Subcutaneous adipose tissue (tissue), 4 donors: Measurements from ENCODE around the gene TCP11L2. TPM values are rescaled to one million over a fixed set of nuclear protein-coding genes. Genes with fewer than 3 reads are reported as not detected.

Experiments used
- total RNA-seq, 4 donors: library from RNA; depleted of rRNA; stranded (reverse); fragments of >200 nt; gene quantifications; one replicate each; pipeline ENCODE4 v1.1.0, GENCODE V29; 2016
- TF ChIP-seq, protein P1 (sequence below): fragments of 450-650 bp; IDR thresholded peaks from one replicate; pipeline ENCODE4 v1.5.1; 2016; ENCODE audit warnings: low read depth, mild to moderate bottlenecking, control low read depth, antibody characterized with exemption, moderate library complexity

The TCP11L2 gene
- total RNA-seq, 4 donors from 2014 or later, result 25.2 to 48.8 (median 38.8) TPM

DNA sequence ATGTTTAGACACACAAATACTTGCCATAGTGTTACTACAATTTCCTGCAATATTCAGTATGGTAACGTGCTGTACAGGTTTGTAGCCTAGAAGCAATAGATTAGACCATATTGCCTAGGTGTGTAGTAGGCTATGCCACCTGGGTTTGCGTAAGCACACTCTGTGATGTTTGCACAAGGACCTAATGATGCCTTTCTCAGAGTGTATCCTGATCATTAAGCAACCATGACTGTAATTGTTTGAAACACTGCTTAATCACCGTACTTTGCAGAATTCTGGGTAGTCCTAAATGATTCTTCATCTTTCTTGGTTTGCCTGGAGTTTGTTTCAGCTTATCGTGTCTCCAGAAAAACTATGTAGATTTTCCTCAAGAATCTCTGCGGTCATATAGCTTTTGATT, 11.2 kb upstream of the TCP11L2 start:
- TF ChIP-seq, protein P1, sequence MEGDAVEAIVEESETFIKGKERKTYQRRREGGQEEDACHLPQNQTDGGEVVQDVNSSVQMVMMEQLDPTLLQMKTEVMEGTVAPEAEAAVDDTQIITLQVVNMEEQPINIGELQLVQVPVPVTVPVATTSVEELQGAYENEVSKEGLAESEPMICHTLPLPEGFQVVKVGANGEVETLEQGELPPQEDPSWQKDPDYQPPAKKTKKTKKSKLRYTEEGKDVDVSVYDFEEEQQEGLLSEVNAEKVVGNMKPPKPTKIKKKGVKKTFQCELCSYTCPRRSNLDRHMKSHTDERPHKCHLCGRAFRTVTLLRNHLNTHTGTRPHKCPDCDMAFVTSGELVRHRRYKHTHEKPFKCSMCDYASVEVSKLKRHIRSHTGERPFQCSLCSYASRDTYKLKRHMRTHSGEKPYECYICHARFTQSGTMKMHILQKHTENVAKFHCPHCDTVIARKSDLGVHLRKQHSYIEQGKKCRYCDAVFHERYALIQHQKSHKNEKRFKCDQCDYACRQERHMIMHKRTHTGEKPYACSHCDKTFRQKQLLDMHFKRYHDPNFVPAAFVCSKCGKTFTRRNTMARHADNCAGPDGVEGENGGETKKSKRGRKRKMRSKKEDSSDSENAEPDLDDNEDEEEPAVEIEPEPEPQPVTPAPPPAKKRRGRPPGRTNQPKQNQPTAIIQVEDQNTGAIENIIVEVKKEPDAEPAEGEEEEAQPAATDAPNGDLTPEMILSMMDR, result no peak

DNA sequence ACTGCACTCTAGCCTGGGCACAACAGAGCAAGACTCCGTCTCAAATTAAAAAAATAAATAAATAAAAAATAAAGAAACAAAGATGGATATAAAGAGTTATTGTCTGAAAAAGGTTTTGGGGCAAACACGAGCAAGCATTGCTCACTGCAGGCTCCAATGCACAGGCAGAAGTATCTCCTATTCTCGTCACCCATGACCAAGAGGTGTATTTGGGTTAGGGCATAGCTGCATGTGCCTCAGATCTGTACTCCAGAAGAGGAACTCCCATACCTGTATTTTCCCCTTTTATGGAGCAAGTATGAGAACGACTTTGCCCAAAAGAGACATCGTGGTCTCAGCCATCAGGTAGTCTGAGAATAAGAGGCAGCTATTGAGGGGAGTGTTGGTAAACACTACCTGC, 10.2 kb upstream of the TCP11L2 start:
- TF ChIP-seq, protein P1, result no peak

DNA sequence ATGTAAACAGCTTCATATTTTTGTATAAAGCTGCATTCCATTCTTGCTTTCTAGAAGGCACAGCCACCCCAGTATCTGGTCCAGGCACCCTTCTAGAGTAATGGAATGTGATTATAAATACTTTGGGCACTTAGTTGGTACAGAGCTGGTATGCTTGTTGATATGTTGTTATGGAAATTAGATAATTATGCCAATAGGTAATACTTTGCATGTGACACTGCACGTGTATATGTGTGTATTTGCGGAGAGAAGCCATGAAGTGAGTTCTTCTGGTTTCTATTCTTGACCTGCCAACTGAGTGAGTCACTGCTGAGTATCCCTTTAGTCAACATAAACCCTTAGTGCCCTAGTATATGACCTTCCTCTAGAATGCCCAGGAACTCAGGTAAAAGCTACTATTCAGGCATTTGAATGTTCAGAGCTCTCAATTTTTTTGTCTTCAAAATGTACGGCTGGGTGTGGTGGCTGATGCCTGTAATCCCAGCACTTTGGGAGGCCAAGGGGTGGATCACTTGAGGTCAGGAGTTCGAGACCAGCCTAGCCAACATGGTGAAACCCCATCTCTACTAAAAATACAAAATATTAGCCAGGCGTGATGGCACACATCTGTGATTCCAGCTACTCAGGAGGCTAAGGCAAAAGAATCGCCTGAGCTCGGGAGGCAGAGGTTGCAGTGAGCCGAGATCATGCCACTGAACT, 6.2 kb upstream of the TCP11L2 start:
- TF ChIP-seq, protein P1, result no peak

DNA sequence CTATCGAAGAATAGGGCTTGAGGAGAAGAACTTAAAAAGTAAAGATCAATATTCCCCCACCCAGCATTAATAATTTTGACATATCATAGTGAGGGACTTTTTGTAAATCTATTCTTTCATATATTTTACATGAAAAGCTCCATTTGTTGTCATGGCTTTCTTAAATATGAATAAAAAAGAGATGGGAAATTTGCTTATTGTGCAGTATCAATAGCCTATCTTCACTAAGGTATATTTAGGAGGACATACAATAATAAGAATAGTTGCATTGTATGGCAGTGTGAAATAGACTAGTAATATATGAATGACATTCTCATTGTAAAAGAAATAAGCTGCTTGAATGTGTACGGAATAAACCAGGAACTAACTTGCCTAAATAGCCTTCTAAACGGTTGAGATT, 5.5 kb upstream of the TCP11L2 start:
- TF ChIP-seq, protein P1, result no peak

DNA sequence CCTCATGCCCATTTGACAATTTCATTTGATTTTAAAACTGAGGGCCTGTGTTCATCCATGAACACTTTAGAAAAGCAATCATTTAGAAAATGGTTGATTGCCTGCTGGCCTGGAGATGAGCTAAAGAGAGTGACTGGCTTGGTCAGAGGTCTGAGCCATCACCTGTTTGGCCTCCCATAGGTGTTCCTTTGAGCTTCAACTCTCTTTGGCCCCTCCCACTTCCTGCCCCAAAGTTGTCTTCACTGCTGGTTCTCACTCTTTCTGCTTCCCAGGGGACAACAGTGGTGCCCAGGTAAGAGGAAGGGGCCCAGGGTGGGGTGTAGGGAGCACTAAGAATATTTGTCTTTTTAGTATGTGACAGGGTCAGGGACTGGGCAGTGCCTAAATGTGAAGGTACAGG, 4.9 kb upstream of the TCP11L2 start:
- TF ChIP-seq, protein P1, result no peak

DNA sequence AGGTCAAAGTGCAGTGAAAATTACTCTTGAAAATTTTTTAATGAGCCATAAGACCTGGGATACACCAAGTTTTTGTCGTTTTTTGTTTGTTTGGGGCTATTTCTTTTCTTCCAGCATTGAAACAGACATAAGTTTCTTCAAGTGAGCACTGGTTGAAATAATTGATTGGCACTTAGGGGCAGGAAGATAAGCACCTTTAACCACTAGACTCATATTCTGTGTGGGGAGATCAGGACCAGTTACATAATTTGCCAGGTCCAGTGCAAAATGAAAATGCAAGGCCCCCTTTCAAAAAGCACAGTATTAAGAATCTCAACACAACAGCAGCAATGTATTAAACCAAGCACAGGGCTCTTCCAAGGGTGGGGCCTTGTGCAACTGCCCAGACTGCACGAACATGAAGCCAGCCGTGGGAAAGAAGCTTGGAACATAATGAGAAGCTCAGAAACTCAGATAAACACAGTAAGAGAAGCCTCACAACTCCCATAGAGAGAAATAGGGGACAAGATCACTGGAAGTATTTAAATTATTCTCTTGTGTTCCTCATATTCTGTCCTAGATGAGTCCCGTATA, 3.2 kb upstream of the TCP11L2 start:
- TF ChIP-seq, protein P1, result no peak

DNA sequence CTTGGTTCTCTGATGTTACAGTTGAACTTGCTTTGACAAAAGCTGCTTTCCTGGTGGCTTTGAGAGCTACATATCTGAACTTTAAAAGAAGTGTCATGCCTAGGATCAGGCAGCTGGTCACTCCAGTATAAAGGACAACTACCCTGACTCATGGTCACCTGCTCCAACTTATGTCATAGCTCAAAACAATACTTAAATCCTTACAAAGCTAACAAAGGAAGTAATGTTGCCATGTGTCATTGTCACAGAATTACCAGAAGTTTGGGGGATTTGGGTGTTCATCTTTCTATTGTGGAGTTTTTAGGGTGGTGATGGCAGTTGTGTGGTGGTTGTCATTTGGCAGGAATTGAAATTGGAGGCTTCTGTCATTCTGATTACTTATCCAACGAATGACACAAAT, 1.8 kb upstream of the TCP11L2 start:
- TF ChIP-seq, protein P1, result no peak
